K562 (cell line): ENCODE results near the gene PREP. TPM values are rescaled to one million over a fixed set of nuclear protein-coding genes. Genes with fewer than 3 reads are reported as not detected.

Source experiments
- ATAC-seq: fragments of 200-7000 bp; cut with Tn5 transposase; 3 replicates; pipeline ENCODE4 v1.9.1; 2020; ENCODE audit warnings: moderate library complexity
- BruUV-seq: library from RNA; stranded (reverse); fragments of 400-500 nt; replicated peaks from 2 replicates; lab custom pipeline; 2021; lab: Mats Ljungman, UMichigan
- CTCF ChIA-PET: fragments of 300-600 bp; formaldehyde crosslinking; extraction: SDS; loops from one replicate; lab custom pipeline; 2021; ENCODE audit warnings: low intra/inter-chr PET ratio; lab: Yijun Ruan, JAX
- POLR2A ChIA-PET: fragments of 300-600, 350-650 bp; sonication (Branson Sonifier 250); formaldehyde crosslinking; extraction: SDS; loops from one replicate; lab custom pipeline; 2021; ENCODE audit warnings: antibody characterized with exemption, inconsistent platforms; lab: Yijun Ruan, JAX
- DNase-seq, 4 experiments: peaks; one replicate each; pipeline versions ENCODE4 v3.0.0 to v3.0.0-alpha.2; 2011 to 2018; ENCODE audit warnings: low spot score in 3 of 4, mixed read lengths in 3 of 4; ENCODE audit errors: extremely low read depth in 1 of 4
- FAIRE-seq: peaks from 2 replicates; lab custom pipeline; 2011; peaks lifted over from hg19 to GRCh38; lab: Jason Lieb, UNC
- H2AFZ ChIP-seq: 2 replicates; pipeline ENCODE4 v1.6.0; 2011; ENCODE audit warnings: low read depth, low read length, control low read depth, inconsistent platforms
- H3K27ac ChIP-seq: fragments of 200-600 bp; 3 replicates; pipeline ENCODE4 v1.8.0; 2011; ENCODE audit warnings: low read depth, mild to moderate bottlenecking, control low read depth, inconsistent platforms, low read length, moderate library complexity, mixed read lengths; ENCODE audit errors: extremely low read depth
- H3K27me3 ChIP-seq, 2 experiments: fragments of 300-600 bp in 1 of 2; 2 replicates in 1 of 2; 3 replicates in 1 of 2; pipeline versions ENCODE4 v1.6.0 to v1.8.0; 2011; ENCODE audit warnings: inconsistent platforms in 2 of 2, low read length in 2 of 2, mild to moderate bottlenecking in 1 of 2, mixed read lengths in 1 of 2, moderate library complexity in 1 of 2; ENCODE audit not compliant: control insufficient read depth in 2 of 2, insufficient read depth in 2 of 2
- H3K36me3 ChIP-seq: fragments of 300-600 bp; 3 replicates; pipeline ENCODE4 v1.8.0; 2011; ENCODE audit warnings: mild to moderate bottlenecking, low read length, inconsistent platforms; ENCODE audit not compliant: control insufficient read depth, insufficient read depth
- H3K4me1 ChIP-seq, 2 experiments: fragments of 200-600 bp in 1 of 2; replicated peaks in 1 of 2; 2 replicates in 1 of 2; 3 replicates in 1 of 2; pipeline versions ENCODE4 v1.5.1 to v1.8.0; 2011; ENCODE audit warnings: inconsistent platforms in 2 of 2, low read length in 2 of 2, mild to moderate bottlenecking in 1 of 2, mixed read lengths in 1 of 2, moderate library complexity in 1 of 2; ENCODE audit not compliant: control insufficient read depth in 2 of 2, insufficient read depth in 2 of 2
- H3K4me2 ChIP-seq: 2 replicates; pipeline ENCODE4 v1.6.1; 2011; ENCODE audit warnings: low read length, control low read depth, inconsistent platforms, mixed read lengths; ENCODE audit not compliant: insufficient read depth
- H3K4me3 ChIP-seq: fragments of 200-600 bp; sonication (generic), shearing (Covaris generic); 2 replicates; pipeline ENCODE4 v1.5.1; 2016; ENCODE audit warnings: control low read depth, inconsistent platforms
- H3K79me2 ChIP-seq: fragments of 200-600 bp; 3 replicates; pipeline ENCODE4 v1.8.0; 2011; ENCODE audit warnings: low read length, inconsistent platforms; ENCODE audit not compliant: control insufficient read depth, insufficient read depth
- H3K9ac ChIP-seq, 2 experiments: 2 replicates each; pipeline versions ENCODE4 v1.6.0 to v1.6.1; 2011; ENCODE audit warnings: low read depth in 2 of 2, low read length in 2 of 2, control low read depth in 1 of 2, inconsistent platforms in 1 of 2, mild to moderate bottlenecking in 1 of 2, mixed read lengths in 1 of 2; ENCODE audit not compliant: insufficient read depth in 1 of 2
- H3K9me1 ChIP-seq: one replicate; pipeline ENCODE4 v1.6.0; 2011; ENCODE audit warnings: inconsistent platforms, mild to moderate bottlenecking, low read length, moderate library complexity; ENCODE audit not compliant: control insufficient read depth, insufficient read depth
- H3K9me3 ChIP-seq: replicated peaks from 2 replicates; pipeline ENCODE4 v1.5.1; 2011; ENCODE audit warnings: low read depth, low read length, inconsistent platforms; ENCODE audit not compliant: control insufficient read depth, insufficient read depth
- H4K20me1 ChIP-seq: replicated peaks from 2 replicates; pipeline ENCODE4 v1.6.1; 2011; ENCODE audit warnings: low read length, inconsistent platforms, mixed read lengths; ENCODE audit not compliant: control insufficient read depth, insufficient read depth
- ARHGAP35 ChIP-seq: fragments of 450-650 bp; IDR thresholded peaks from 2 replicates; pipeline ENCODE4 v1.6.1; 2018; ENCODE audit not compliant: partially characterized antibody
- CBX2 ChIP-seq: fragments of 200-600 bp; sonication (generic); IDR thresholded peaks from one replicate; pipeline ENCODE4 v1.6.1; 2012; ENCODE audit warnings: mild to moderate bottlenecking, low read length, inconsistent platforms; ENCODE audit not compliant: insufficient read depth, poor library complexity, severe bottlenecking
- MGA ChIP-seq: fragments of 450-650 bp; IDR thresholded peaks from 2 replicates; pipeline ENCODE4 v1.6.1; 2016; ENCODE audit warnings: mild to moderate bottlenecking, moderate library complexity
- NFIC ChIP-seq: fragments of 450-650 bp; IDR thresholded peaks from 2 replicates; pipeline ENCODE4 v1.6.1; 2017; ENCODE audit warnings: mild to moderate bottlenecking, inconsistent platforms
- ZNF830 ChIP-seq: fragments of 250-450 bp; sonication (Bioruptor Pico); IDR thresholded peaks from 2 replicates; pipeline ENCODE4 v1.5.0; 2021; ENCODE audit warnings: mild to moderate bottlenecking
- WGBS: fragments of 100-300 bp; shearing (Covaris generic); methylation state at CpG from one replicate; pipeline ENCODE4 v1.1.6; 2016; ENCODE audit warnings: low coverage, mixed read lengths; ENCODE audit not compliant: insufficient coverage; ENCODE audit errors: missing lambda C conversion rate; 5-methylcytosine and 5-hydroxymethylcytosine counted together
- in situ Hi-C: fragments of 300-500 bp; cut with MboI; formaldehyde crosslinking; loops from 4 replicates; pipeline ENCODE4 v1.15.0; 2018; ENCODE audit warnings: inconsistent platforms, mixed read lengths
- intact Hi-C: fragments of 100-400 bp; cut with micrococcal nuclease; formaldehyde crosslinking; loops from 2 replicates; pipeline ENCODE4 v1.14.2; 2022
- polyA plus RNA-seq, 8 experiments: library from polyadenylated mRNA; depleted of rRNA in 4 of 8; stranded (reverse) in 5 of 8; unstranded in 3 of 8; fragments of >200 nt; fragmentation: Nextera tagmentation in 2 of 8; fragmentation: Illumina TruSeq in 1 of 8; extraction: Ambion mirVana in 2 of 8; extraction: Trizol in 1 of 8; gene quantifications; 2 replicates each; pipeline versions ENCODE4 v1.2.1 to v1.2.3, GENCODE V29; 2011 to 2014; ENCODE audit warnings: inconsistent platforms in 1 of 8, missing spikeins in 1 of 8
- total RNA-seq, 7 experiments: library from RNA; depleted of rRNA in 6 of 7; stranded (reverse); fragments of >200 nt in 6 of 7; fragmentation: Illumina TruSeq in 2 of 7; extraction: Trizol in 2 of 7; gene quantifications; 2 replicates each; pipeline versions ENCODE4 v1.2.1 to v1.2.3, GENCODE V29; 2011 to 2021; ENCODE audit warnings: low replicate concordance in 1 of 7

Gene PREP
- total and polyA plus RNA-seq, 9 of the 15 experiments (the other 6 are each of a cell fraction or from before 2014, with no cell fraction given) = 14.1 to 60.8 (median 28.3) TPM

- WGBS = 45% methylated on average over 4 of the region's 4 CpGs
- in situ Hi-C loops = no loop called here
Observed at GRCh38 chr6:105313211-105313610, 89.7 kb downstream of the PREP start.

GRCh38 chr6:105310947-105311346, 91.9 kb downstream of the PREP start:
- no peaks in the 10 kb centered on the region for H3K9me3 ChIP-seq
- peaks cover 42% of the 10 kb centered on the region for H3K36me3 ChIP-seq
- ChIA-PET CTCF (no interaction called here), POLR2A (no interaction called here)
- in situ Hi-C loops = no loop called here
- H3K4me3 ChIP-seq = no peak overlapping the region
- no peak overlapping the region for H3K27ac ChIP-seq
- H2AFZ ChIP-seq = no peak overlapping the region
- peaks cover 0 to 3% of the 10 kb centered on the region in 2 experiments; a peak in 2 of 5 replicates for H3K4me1 ChIP-seq
- 62% methylated on average over 3 of the region's 3 CpGs for WGBS
- H3K9me1 ChIP-seq = no peaks in the 10 kb centered on the region
- no peak overlapping the region for H3K9ac ChIP-seq
- H3K79me2 ChIP-seq = no peaks in the 10 kb centered on the region
- FAIRE-seq (no peak), DNase-seq (no peak), ATAC-seq (no peak)
- no TSS peak for BruUV-seq
- H4K20me1 ChIP-seq = peaks cover 6% of the 10 kb centered on the region; the same call in 1 of the 2 replicates
- no peaks in the 10 kb centered on the region for H3K27me3 ChIP-seq
- H3K4me2 ChIP-seq = no peak overlapping the region
- intact Hi-C loops = loop anchor here (10.0 kb wide), 1 partner anchor 94 kb away; the partner anchor contains the start of gene PREP
- TF ChIP-seq CBX2 = no peak
- TF ChIP-seq MGA = no peak

More at GRCh38 chr6:105313211-105313610, 89.7 kb downstream of the PREP start:
- Histone ChIP-seq H3K4me3 (no peak overlapping the region), H3K36me3 (peaks cover 51% of the 10 kb centered on the region), H3K9me1 (no peaks in the 10 kb centered on the region)
- CTCF ChIA-PET = no interaction called here
- TF ChIP-seq ARHGAP35 = no peak
- TF ChIP-seq ZNF830 (CRISPR knock-in tag) = no peak
- peak; percentile 5; the same call in 1 of the 2 replicates for TF ChIP-seq NFIC
- TF ChIP-seq, all 486 proteins: peak for 1
- BruUV-seq = no TSS peak
- POLR2A ChIA-PET = no interaction called here
- peaks cover 0 to 3% of the 10 kb centered on the region in 2 experiments; a peak in 2 of 5 replicates for H3K4me1 ChIP-seq
- H4K20me1 ChIP-seq = peaks cover 6% of the 10 kb centered on the region; the same call in 1 of the 2 replicates
- H2AFZ ChIP-seq = no peak overlapping the region
- H3K27me3 ChIP-seq = no peaks in the 10 kb centered on the region
- no peak overlapping the region for H3K4me2 ChIP-seq
- intact Hi-C loops = loop anchor here (10.0 kb wide), 1 partner anchor 92 kb away; the partner anchor contains the start of gene PREP
- DNase-seq = no peak
- no peak overlapping the region for H3K27ac ChIP-seq
- no peak overlapping the region for H3K9ac ChIP-seq
- no peaks in the 10 kb centered on the region for H3K79me2 ChIP-seq
- no peaks in the 10 kb centered on the region for H3K9me3 ChIP-seq
- no peak for ATAC-seq
- no peak for FAIRE-seq
